GM12891 (cell line): ENCODE data around the gene LIFR.

ENCODE experiments used
- POLR2A ChIP-seq: IDR thresholded peaks from 2 replicates; pipeline ENCODE4 v1.6.1; 2011; ENCODE audit warnings: low read depth, low read length, control low read depth
- TAF1 ChIP-seq: IDR thresholded peaks from 2 replicates; pipeline ENCODE4 v1.6.1; 2011; ENCODE audit warnings: low read depth, low read length, control low read depth

DNA sequence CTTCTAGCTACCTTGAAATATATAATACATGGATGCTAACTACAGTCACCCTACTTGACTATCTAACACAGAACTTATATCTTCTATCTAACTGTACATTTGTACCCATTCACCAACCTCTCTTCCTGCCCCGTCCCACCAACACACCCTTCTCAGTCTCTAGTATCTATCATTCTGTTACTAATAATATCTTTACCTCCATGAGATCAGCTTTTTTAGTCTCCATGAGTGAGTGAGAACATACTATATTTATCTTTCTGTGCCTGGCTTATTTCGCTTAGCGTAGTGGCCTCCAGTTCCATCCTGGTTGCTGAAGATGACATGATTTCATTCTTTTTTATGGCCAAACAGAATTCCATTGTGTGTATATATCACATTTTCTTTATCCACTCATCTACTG is 37.0 kb downstream of the LIFR start:
- TF ChIP-seq TAF1 (no peak), POLR2A (no peak)
